GM12878 (cell line): ENCODE measurements around the gene B3GAT2. TPM values are rescaled to one million over a fixed set of nuclear protein-coding genes. Genes with fewer than 3 reads are reported as not detected.
A peak's percentile ranks its signal among the peaks of the same experiment; 100 is the strongest.

ENCODE experiments used
- ATF7 ChIP-seq: fragments of 450-650 bp; IDR thresholded peaks from 2 replicates; pipeline ENCODE4 v1.6.1; 2016; ENCODE audit warnings: low read depth, mild to moderate bottlenecking
- CHD4 ChIP-seq: fragments of 200-600 bp; sonication (generic); IDR thresholded peaks from 2 replicates; pipeline ENCODE4 v1.6.1; 2016; ENCODE audit warnings: mild to moderate bottlenecking
- ESRRA ChIP-seq: IDR thresholded peaks from 2 replicates; pipeline ENCODE4 v1.6.1; 2012; ENCODE audit warnings: mild to moderate bottlenecking, low read length, improper control_type of control experiment
- HDAC6 ChIP-seq: fragments of 200-600 bp; sonication (generic); IDR thresholded peaks from one replicate; pipeline ENCODE4 v1.8.0; 2017; ENCODE audit warnings: antibody characterized with exemption; ENCODE audit not compliant: unreplicated experiment
- MAX ChIP-seq: IDR thresholded peaks from 2 replicates; pipeline ENCODE4 v1.6.1; 2012; ENCODE audit warnings: low read depth, low read length, improper control_type of control experiment
- MTA3 ChIP-seq: IDR thresholded peaks from 2 replicates; pipeline ENCODE4 v1.6.1; 2012; ENCODE audit warnings: low read length, inconsistent platforms, borderline replicate concordance
- NBN ChIP-seq: fragments of 450-650 bp; IDR thresholded peaks from 2 replicates; pipeline ENCODE4 v1.6.1; 2016
- PAX8 ChIP-seq: fragments of 450-650 bp; IDR thresholded peaks from 2 replicates; pipeline ENCODE4 v1.6.1; 2017; ENCODE audit warnings: mild to moderate bottlenecking, moderate library complexity
- PML ChIP-seq: IDR thresholded peaks from 2 replicates; pipeline ENCODE4 v1.6.1; 2012; ENCODE audit warnings: low read length, inconsistent platforms
- POLR2A ChIP-seq: IDR thresholded peaks from 2 replicates; pipeline ENCODE4 v1.6.1; 2011; ENCODE audit warnings: low read depth, mild to moderate bottlenecking, low read length
- RUNX3 ChIP-seq: IDR thresholded peaks from 2 replicates; pipeline ENCODE4 v1.6.1; 2012; ENCODE audit warnings: low read length, inconsistent platforms
- SPI1 ChIP-seq: IDR thresholded peaks from 2 replicates; pipeline ENCODE4 v1.6.1; 2011; ENCODE audit warnings: low read depth, mild to moderate bottlenecking, low read length, moderate library complexity, borderline replicate concordance; ENCODE audit not compliant: insufficient read depth
- TBL1XR1 ChIP-seq: IDR thresholded peaks from 2 replicates; pipeline ENCODE4 v1.6.1; 2012; ENCODE audit warnings: low read depth, low read length, improper control_type of control experiment
- USF2 ChIP-seq: IDR thresholded peaks from 2 replicates; pipeline ENCODE4 v1.6.1; 2011; ENCODE audit warnings: low read depth, low read length, improper control_type of control experiment, borderline replicate concordance
- polyA plus RNA-seq, 11 experiments: library from polyadenylated mRNA; depleted of rRNA in 4 of 11; unstranded in 6 of 11; stranded (reverse) in 5 of 11; fragments of >200 nt; fragmentation: Nextera tagmentation in 4 of 11; fragmentation: Illumina TruSeq in 1 of 11; extraction: Ambion mirVana in 4 of 11; extraction: Trizol in 1 of 11; gene quantifications; 1 replicate in 1 of 11; 2 replicates in 10 of 11; pipeline versions ENCODE4 v1.2.1 to v1.2.3, GENCODE V29; 2011 to 2016; ENCODE audit warnings: inconsistent platforms in 2 of 11, missing spikeins in 2 of 11, low read depth in 1 of 11
- total RNA-seq, 4 experiments: library from RNA; depleted of rRNA in 3 of 4; stranded (reverse); fragments of >200 nt in 3 of 4; fragmentation: Illumina TruSeq in 1 of 4; extraction: Trizol in 1 of 4; gene quantifications; 2 replicates each; pipeline versions ENCODE4 v1.2.1 to v1.2.3, GENCODE V29; 2013 to 2021
- TF ChIP-seq, protein P1 (sequence below): IDR thresholded peaks from 2 replicates; pipeline ENCODE4 v1.6.1; 2011; ENCODE audit warnings: borderline replicate concordance, low read depth, mild to moderate bottlenecking, moderate library complexity, mixed read lengths, low read length; ENCODE audit not compliant: insufficient read depth; ENCODE audit errors: extremely low read length
- TF ChIP-seq, protein P2 (sequence below): IDR thresholded peaks from 2 replicates; pipeline ENCODE4 v1.6.1; 2012; ENCODE audit warnings: low read depth, low read length, improper control_type of control experiment
- TF ChIP-seq, protein P3 (sequence below): fragments of 450-650 bp; IDR thresholded peaks from 2 replicates; pipeline ENCODE4 v1.6.1; 2018; ENCODE audit warnings: mild to moderate bottlenecking, low read depth, moderate library complexity; ENCODE audit not compliant: partially characterized antibody
- TF ChIP-seq, protein P4 (sequence below): fragments of 450-650 bp; IDR thresholded peaks from 2 replicates; pipeline ENCODE4 v1.6.1; 2017; ENCODE audit warnings: antibody characterized with exemption, mild to moderate bottlenecking, moderate library complexity

B3GAT2 gene
- total and polyA plus RNA-seq, 10 of the 15 experiments (the other 5 are each of a cell fraction or from before 2014, with no cell fraction given): 0.04 to 1.2 (median 0.22) TPM; not detected in 5

DNA sequence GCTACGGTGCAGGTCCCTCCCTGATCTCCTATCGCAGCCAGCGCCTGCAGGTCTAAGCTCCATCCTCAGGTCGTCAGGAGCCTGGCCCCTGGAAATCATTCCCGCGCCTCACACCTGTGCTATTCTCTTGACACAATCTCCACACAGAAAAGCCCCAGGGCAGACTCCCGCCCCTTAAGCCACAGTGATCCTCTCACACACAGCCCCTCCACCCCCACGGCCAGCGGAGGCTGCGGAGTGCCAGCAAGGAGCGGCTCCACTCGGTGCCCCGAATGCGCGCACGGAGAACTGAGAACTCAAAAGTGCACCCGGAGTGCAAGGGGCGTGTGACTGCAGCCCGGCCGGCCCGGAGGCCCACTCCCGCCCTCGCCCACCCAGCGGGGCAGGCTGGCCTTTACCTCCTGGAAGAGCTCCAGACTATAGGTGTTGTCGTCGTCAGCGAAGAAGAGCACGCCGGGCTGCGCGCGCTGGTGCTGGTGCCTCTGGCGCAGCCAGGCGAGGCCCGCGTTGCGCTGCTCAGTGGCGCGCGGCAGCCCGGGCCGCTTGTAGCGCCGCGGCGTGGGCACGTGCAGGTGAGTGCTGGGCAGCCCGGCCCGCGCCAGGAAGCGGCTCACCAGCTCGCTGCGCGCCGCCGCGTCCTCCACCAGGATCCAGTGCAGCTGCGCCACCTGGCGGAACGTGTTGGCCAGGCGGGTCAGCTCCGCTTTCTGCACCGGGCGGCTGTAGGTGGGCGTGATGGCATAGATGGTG lies 1.2 kb downstream of the B3GAT2 start (continued):
- TF ChIP-seq MAX (no peak; the same call in 1 of the 2 replicates), POLR2A (no peak), CHD4 (no peak), PAX8 (no peak), ATF7 (no peak), HDAC6 (peak; percentile 72), RUNX3 (no peak), NBN (no peak), MTA3 (no peak), SPI1 (no peak), ESRRA (no peak), PML (no peak), USF2 (no peak), TBL1XR1 (no peak)
- TF ChIP-seq, protein P1, sequence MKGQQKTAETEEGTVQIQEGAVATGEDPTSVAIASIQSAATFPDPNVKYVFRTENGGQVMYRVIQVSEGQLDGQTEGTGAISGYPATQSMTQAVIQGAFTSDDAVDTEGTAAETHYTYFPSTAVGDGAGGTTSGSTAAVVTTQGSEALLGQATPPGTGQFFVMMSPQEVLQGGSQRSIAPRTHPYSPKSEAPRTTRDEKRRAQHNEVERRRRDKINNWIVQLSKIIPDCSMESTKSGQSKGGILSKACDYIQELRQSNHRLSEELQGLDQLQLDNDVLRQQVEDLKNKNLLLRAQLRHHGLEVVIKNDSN: peak; percentile 31
- TF ChIP-seq, protein P2, sequence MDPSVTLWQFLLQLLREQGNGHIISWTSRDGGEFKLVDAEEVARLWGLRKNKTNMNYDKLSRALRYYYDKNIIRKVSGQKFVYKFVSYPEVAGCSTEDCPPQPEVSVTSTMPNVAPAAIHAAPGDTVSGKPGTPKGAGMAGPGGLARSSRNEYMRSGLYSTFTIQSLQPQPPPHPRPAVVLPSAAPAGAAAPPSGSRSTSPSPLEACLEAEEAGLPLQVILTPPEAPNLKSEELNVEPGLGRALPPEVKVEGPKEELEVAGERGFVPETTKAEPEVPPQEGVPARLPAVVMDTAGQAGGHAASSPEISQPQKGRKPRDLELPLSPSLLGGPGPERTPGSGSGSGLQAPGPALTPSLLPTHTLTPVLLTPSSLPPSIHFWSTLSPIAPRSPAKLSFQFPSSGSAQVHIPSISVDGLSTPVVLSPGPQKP: no peak
- TF ChIP-seq, protein P3, sequence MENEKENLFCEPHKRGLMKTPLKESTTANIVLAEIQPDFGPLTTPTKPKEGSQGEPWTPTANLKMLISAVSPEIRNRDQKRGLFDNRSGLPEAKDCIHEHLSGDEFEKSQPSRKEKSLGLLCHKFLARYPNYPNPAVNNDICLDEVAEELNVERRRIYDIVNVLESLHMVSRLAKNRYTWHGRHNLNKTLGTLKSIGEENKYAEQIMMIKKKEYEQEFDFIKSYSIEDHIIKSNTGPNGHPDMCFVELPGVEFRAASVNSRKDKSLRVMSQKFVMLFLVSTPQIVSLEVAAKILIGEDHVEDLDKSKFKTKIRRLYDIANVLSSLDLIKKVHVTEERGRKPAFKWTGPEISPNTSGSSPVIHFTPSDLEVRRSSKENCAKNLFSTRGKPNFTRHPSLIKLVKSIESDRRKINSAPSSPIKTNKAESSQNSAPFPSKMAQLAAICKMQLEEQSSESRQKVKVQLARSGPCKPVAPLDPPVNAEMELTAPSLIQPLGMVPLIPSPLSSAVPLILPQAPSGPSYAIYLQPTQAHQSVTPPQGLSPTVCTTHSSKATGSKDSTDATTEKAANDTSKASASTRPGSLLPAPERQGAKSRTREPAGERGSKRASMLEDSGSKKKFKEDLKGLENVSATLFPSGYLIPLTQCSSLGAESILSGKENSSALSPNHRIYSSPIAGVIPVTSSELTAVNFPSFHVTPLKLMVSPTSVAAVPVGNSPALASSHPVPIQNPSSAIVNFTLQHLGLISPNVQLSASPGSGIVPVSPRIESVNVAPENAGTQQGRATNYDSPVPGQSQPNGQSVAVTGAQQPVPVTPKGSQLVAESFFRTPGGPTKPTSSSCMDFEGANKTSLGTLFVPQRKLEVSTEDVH: no peak
- TF ChIP-seq, protein P4, sequence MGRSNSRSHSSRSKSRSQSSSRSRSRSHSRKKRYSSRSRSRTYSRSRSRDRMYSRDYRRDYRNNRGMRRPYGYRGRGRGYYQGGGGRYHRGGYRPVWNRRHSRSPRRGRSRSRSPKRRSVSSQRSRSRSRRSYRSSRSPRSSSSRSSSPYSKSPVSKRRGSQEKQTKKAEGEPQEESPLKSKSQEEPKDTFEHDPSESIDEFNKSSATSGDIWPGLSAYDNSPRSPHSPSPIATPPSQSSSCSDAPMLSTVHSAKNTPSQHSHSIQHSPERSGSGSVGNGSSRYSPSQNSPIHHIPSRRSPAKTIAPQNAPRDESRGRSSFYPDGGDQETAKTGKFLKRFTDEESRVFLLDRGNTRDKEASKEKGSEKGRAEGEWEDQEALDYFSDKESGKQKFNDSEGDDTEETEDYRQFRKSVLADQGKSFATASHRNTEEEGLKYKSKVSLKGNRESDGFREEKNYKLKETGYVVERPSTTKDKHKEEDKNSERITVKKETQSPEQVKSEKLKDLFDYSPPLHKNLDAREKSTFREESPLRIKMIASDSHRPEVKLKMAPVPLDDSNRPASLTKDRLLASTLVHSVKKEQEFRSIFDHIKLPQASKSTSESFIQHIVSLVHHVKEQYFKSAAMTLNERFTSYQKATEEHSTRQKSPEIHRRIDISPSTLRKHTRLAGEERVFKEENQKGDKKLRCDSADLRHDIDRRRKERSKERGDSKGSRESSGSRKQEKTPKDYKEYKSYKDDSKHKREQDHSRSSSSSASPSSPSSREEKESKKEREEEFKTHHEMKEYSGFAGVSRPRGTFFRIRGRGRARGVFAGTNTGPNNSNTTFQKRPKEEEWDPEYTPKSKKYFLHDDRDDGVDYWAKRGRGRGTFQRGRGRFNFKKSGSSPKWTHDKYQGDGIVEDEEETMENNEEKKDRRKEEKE: peak; percentile 24; the same call in 1 of the 2 replicates
